Stimulated activated CD4-positive, alpha-beta T cell treated with anti-CD3 and anti-CD28 coated beads, Interleukin-4, amount 100 ng/mL, for 24 hours (primary cell): ENCODE measurements around the gene PTPN7.
"Not testable (repeated sequence)": the region's sequence is repeated elsewhere in the genome, so short reads cannot be mapped to it uniquely, and the experiment has no call there.

ENCODE experiments used
- DNase-seq: peaks from one replicate; pipeline ENCODE4 v3.0.0-alpha.2; 2020

Gene PTPN7

DNA sequence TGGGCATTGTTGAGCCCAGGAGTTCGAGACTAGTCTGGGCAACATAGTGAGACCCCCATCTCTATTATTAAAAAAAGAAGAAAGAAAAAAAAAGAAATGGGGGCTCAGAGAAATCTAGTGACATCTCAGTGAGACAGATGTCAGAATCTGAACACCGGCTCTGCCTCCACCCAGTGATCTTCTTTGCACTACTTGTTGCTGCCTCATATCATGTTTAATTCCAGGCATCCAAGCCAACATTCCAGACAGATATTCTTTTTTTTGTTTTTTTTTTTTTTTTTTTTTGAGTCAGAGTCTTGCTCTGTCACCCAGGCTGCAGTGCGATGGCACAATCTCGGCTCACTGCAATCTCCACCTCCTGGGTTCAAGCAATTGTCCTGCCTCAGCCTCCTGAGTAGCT lies 10.8 kb downstream of the PTPN7 start:
- DNase-seq = no peak

DNA sequence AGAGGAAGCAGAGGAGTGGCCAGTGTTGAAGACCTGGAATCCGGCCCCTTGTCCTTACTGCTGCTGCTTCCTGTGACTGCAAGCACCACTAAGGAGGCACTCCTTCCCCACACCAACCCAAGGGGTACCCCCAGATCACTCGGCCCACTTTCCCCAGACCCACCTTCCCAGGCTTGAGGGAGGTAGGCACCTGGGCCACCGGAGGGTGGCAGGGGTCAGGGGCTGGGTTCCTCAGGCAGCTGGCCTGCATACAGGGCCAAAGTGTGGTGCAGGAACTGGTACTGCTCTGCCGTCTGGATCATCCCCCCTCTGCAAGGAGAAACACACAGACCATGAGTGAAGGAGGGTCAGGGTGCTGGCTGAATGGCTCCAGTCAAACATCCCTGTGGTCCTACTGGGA lies 12.0 kb downstream of the PTPN7 start:
- no peak for DNase-seq

DNA sequence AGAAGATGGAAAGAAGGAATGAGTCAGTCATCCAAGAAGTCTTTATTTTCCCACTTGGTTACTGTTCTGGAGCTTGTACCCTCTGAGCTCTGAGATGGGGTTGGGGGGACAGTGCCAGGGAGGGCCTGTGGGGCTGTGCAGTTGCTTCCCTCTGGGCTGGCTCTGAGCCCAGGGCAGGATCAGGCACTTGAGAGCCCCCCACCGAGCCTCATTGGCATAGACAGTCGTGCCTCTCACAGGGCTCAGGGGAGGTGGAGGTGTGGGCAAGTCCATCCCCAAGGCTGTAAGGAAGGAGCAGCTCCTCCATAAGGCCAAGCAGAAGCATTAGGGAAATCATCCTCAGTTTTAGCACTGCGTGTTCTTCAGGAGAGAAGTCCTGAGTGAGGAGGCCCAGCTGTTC lies 13.4 kb downstream of the PTPN7 start:
- no peak for DNase-seq

- DNase-seq = no peak
Measured at GRCh38 chr1:202146279-202146678, 14.1 kb downstream of the PTPN7 start.

DNA sequence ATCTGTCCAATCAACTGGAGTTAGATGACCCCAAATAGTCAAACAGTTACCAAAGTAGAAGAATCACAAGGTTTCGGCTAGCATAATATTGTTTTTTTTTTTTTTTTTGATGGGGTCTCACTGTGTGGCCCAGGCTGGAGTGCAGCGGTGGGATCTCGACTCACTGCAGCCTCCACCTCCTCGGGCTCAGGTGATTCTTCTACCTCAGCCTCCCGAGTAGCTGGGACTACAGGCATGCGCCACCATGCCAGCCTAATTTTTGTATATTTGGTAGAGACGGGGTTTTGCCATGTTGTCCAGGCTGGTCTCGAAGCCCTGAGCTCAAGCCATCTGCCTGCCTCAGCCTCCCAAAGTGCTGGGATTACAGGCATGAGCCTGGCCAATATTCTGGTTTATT lies 14.7 kb downstream of the PTPN7 start:
- not testable (repeated sequence) for DNase-seq

DNA sequence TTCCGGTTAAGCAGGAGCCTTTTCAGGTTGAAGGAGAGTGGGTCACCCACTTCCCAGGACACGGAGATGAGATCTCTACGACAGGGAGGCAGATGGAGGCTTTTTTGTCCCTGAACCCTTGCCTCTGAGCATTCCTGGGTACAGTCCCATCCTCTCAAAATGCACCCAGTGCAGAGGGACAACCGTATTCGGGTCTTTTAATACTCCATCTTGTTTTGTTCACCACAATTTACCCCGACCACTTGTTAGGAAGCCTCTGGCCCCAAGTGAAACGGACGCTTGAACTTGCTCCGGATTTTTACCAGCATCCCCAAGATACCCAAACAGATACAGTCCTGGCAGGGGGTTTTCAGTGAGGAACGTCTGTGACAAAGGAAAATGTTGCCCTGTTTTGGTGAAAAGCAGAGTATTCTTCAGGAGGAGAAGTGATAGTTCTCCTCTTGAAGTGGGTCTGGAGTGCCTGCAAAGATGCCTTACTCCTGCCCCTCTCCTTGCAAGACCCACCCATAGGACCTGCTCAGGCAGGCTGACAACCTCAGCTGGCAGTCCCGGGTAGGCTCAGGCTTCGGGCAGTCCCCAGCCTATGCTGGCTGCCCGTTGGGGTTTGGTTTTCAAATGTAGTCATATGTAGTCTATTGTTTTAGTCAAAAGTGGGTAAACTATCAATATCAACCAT lies 15.2 kb downstream of the PTPN7 start:
- peak; percentile 47 for DNase-seq

GRCh38 chr1:202144402-202145067 lies 15.9 kb downstream of the PTPN7 start, which contains the start of gene ARL8A:
TSS of gene ARL8A (minus strand) at chr1:202144737. CDS start at chr1:202144572, 165 bp downstream.
- DNase-seq = peak; percentile 72

DNA sequence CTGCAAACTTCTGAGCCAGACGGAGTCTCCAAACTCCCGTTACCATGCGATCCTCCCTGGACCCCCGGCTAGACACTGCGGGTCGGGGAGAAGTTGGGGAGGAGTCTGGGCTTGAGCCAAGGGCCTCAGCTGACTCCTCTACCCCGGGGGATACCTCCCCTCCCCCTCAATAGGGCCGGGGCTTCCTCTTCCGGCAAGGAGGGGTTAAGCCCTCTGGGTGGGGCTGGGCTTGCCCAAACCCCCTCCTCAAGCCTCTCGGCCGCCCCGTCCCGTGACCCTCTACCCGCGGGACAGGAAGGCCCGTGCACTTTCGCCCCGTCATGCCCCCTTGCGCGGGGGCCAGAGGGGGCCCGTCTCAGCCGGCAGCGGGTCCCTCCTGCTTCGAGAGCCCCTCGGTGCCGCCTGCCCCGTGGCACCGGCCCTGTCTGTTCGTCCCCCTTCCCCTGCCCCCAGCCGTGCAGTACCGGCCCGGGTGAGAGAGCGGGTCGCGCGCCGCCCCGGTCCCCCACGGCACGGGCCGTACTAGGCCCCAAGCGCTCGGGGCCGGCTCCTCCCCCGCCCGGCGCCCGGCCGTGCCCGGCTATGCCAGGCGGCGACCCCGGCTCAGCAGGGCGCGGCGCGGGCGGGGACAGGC lies 16.5 kb downstream of the PTPN7 start:
- DNase-seq = peak; percentile 25

GRCh38 chr1:202143011-202143767 lies 17.2 kb downstream of the PTPN7 start:
- DNase-seq = no peak

DNA sequence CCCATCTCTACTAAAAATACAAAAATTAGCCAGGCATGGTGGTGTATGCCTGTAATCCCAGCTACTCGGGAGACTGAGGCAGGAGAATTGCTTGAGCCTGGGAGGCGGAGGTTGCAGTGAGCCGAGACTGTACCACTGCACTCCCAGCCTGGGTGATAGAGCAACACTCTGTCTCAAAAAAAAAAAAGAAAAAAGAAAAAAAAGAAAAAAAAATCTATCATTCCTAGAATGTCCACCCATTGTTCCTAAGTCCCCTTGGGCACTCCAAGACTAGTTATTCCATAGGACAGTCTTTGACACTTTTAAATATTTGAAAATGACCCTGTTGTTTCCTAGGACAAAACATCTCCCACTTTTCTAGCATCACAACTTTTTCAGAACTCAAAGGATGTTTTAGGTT lies 18.9 kb downstream of the PTPN7 start:
- DNase-seq = not testable (repeated sequence)

DNA sequence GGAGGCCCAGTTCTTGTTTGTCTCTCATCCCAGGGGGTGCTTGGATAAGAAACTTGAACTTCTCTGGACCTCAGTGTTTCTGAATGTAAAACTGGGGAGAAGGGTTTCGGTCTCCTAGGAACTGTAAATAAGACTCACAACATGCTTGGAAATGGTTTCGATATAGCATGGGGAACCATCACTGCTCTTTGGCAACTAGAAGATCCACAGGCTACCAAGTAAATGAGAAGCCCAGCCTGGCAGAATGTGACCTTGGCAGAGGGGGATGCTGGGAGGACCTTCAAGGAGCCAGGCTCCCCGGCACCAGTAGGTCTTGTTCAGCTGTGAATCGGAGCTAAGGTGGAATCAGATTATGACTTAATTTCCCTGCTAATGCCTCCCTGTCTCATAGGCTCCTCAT lies 19.6 kb downstream of the PTPN7 start:
- DNase-seq = no peak

- peak; percentile 58 for DNase-seq
Measured at GRCh38 chr1:202135221-202135721, 25.1 kb downstream of the PTPN7 start.

- no peak for DNase-seq
Measured at GRCh38 chr1:202134645-202135172, 25.7 kb downstream of the PTPN7 start.

DNA sequence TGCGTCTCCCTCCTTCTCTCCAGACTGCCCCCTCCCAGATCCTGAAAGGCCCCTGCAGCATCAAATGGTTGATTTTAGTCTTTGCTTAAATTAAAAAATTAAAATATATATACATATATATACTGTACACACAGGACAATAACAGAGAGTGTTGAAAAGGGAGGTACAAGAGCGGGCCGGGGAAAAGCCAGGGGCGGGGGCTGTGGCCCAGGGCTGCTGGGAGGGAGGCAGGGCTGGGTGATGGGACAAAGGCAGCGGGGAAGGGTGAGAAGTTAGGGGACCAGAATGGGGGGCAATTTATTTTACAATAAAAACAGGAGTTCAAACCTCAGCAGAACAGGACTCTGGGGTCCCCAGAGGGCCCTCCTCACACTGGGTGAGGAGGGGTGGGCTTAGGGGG lies 26.4 kb downstream of the PTPN7 start:
- DNase-seq = no peak

- DNase-seq = no peak
Measured at GRCh38 chr1:202133496-202133895, 26.9 kb downstream of the PTPN7 start.

- no peak for DNase-seq
Measured at GRCh38 chr1:202133001-202133400, 27.4 kb downstream of the PTPN7 start.

- DNase-seq = no peak
Measured at GRCh38 chr1:202131956-202132821, 28.2 kb downstream of the PTPN7 start.

DNA sequence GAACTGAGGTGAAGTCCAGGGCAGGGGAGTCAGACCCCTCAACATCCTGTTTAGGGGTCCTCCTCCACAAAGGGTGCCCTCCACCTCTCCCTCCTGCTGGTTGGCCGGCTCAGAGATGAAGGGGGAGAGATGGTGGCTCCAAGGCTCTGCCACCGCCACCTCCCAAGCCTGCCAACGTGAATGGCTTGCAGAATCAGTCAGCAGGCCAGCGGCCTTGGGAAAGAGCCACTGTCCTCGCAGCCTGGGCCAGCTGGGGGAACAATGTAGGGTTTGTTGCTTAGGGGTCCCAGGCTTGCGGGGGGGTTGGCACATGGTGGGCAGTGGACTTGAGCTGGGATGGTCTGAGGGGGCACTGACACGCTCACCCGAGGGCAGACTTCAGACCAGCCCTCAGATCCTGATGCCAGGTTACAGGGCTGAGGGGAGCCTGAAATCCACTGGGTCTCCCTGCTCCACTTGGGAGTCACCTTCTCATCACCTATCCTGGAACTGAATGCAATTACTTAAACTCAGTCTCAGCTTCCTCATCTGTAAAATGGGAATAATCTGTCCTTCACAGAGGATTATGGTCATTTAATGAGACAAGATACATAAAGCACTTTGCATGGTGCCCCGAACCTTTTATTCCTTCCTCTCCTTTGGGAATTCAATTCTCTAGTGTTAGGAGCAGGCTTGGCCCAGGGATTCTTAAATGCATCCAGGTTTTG lies 29.4 kb downstream of the PTPN7 start:
- DNase-seq = no peak

GRCh38 chr1:202130297-202130721 lies 30.1 kb downstream of the PTPN7 start:
- DNase-seq = no peak

DNA sequence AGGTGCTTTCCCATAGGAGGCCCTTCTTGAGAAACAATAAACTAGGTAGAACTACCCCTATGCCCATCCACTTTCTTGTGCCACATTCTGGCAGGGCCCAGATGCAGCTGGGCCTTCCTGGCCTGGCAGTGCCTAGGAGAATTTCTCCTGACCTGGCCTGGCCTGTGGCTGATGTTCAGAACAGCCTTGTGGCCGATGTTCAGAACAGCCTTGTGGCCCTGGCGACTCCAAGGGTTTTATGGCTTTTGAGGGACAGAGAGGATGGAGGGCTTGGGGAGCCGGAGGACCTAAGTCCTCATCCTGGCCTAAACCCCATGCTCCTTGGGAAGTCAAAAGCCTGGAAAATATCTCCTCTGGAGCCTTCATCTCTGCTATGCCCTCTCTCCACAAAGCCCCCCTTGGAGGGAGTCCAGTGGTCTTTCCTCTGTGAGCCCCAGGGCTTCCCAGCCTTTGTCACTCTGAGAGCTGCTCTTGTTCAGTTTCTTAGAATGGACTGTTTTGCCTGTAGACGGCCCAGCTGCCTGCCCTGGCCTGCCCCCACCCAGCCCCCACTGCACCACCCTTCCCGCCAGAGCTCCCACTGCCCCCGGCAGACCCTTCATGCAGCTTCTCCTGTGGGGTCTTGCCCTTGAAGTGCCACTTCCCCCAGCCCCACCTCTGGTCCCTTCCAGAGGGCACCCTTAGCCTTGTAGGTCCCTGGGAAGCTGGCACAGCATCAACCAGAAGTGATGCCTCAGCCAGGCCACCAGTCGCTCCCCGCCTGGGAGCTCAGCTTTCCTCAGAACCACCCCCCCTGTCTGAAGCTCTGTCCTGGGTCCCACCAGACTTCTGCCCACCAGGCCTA lies 30.7 kb downstream of the PTPN7 start:
- DNase-seq = no peak
